GM19239 (cell line): ENCODE results near the gene TCEAL4.
A peak's percentile ranks its signal among the peaks of the same experiment; 100 is the strongest.

Experiments used
- DNase-seq: peaks from one replicate; pipeline ENCODE4 v3.0.0; 2011; ENCODE audit warnings: low spot score; ENCODE audit not compliant: insufficient read length
- FAIRE-seq: peaks from 2 replicates; lab custom pipeline; 2011; peaks lifted over from hg19 to GRCh38; lab: Jason Lieb, UNC

TCEAL4 gene

GRCh38 chrX:103585411-103586313 is at the start of gene TCEAL4:
Gene TCEAL4, plus strand, starts transcription at chrX:103585515. Its CDS starts 1,161 bp downstream, at chrX:103586676.
- FAIRE-seq (peak; percentile 8), DNase-seq (no peak)

- no peak for FAIRE-seq
- no peak for DNase-seq
These were observed 49.2 kb upstream of the TCEAL4 start for GRCh38 chrX:103536071-103536470.

- FAIRE-seq: no peak
- DNase-seq: no peak
These were observed 48.6 kb upstream of the TCEAL4 start for GRCh38 chrX:103536732-103537131.

- FAIRE-seq (no peak), DNase-seq (no peak)
These were observed 47.4 kb upstream of the TCEAL4 start for GRCh38 chrX:103537871-103538387.

GRCh38 chrX:103538728-103539127 is 46.6 kb upstream of the TCEAL4 start:
- DNase-seq (no peak), FAIRE-seq (no peak)

GRCh38 chrX:103539695-103540094 is 45.6 kb upstream of the TCEAL4 start:
- FAIRE-seq: no peak
- no peak for DNase-seq

GRCh38 chrX:103540145-103540544 is 45.2 kb upstream of the TCEAL4 start:
- DNase-seq: no peak
- FAIRE-seq: no peak

- no peak for DNase-seq
- FAIRE-seq: no peak
These were observed 35.4 kb upstream of the TCEAL4 start for GRCh38 chrX:103549916-103550315.

- FAIRE-seq: no peak
- no peak for DNase-seq
These were observed 34.8 kb upstream of the TCEAL4 start for GRCh38 chrX:103550415-103551051.

GRCh38 chrX:103552236-103552635 is 33.1 kb upstream of the TCEAL4 start:
- no peak for DNase-seq
- FAIRE-seq: no peak

GRCh38 chrX:103554687-103555424 is 30.5 kb upstream of the TCEAL4 start:
- FAIRE-seq (peak; percentile 97), DNase-seq (peak; percentile 23)

GRCh38 chrX:103556963-103557612 is 28.2 kb upstream of the TCEAL4 start:
- no peak for DNase-seq
- FAIRE-seq: no peak

- FAIRE-seq (no peak), DNase-seq (no peak)
These were observed 25.1 kb upstream of the TCEAL4 start for GRCh38 chrX:103560256-103560655.

GRCh38 chrX:103562801-103563200 is 22.5 kb upstream of the TCEAL4 start:
- no peak for DNase-seq
- FAIRE-seq: peak; percentile 21

- FAIRE-seq (peak; percentile 85), DNase-seq (no peak)
These were observed 20.1 kb upstream of the TCEAL4 start for GRCh38 chrX:103565197-103565596.

- no peak for DNase-seq
- no peak for FAIRE-seq
These were observed 19.6 kb upstream of the TCEAL4 start for GRCh38 chrX:103565752-103566151.

- no peak for DNase-seq
- FAIRE-seq: no peak
These were observed 14.2 kb upstream of the TCEAL4 start for GRCh38 chrX:103571121-103571520.

GRCh38 chrX:103571726-103572125 is 13.6 kb upstream of the TCEAL4 start:
- no peak for DNase-seq
- no peak for FAIRE-seq

- DNase-seq: no peak
- no peak for FAIRE-seq
These were observed 12.1 kb upstream of the TCEAL4 start for GRCh38 chrX:103573202-103573601.

GRCh38 chrX:103584596-103584995 is 719 bp upstream of the TCEAL4 start:
- DNase-seq: no peak
- FAIRE-seq: no peak
